HepG2 (cell line): ENCODE measurements around the gene OVOL2. TPM values are rescaled to one million over a fixed set of nuclear protein-coding genes. Genes with fewer than 3 reads are reported as not detected.

Experiments
- AKAP8 ChIP-seq: sonication (generic); formaldehyde crosslinking; IDR thresholded peaks from 2 replicates; pipeline ENCODE4 v1.5.1; 2020; ENCODE audit warnings: mild to moderate bottlenecking, missing genetic modification reagents
- KDM1A ChIP-seq: IDR thresholded peaks from 2 replicates; pipeline ENCODE4 v1.6.1; 2016; ENCODE audit warnings: missing compliant biosample characterization
- NFKBIZ ChIP-seq: IDR thresholded peaks from 2 replicates; pipeline ENCODE4 v1.6.1; 2018; ENCODE audit warnings: missing genetic modification reagents, missing compliant biosample characterization
- ZFX ChIP-seq: sonication (generic); formaldehyde crosslinking; IDR thresholded peaks from 2 replicates; pipeline ENCODE4 v1.4.0; 2020; ENCODE audit warnings: mild to moderate bottlenecking, low read depth, missing genetic modification reagents, moderate library complexity
- ZNF224 ChIP-seq: sonication (generic); formaldehyde crosslinking; IDR thresholded peaks from 2 replicates; pipeline ENCODE4 v1.5.0; 2020; ENCODE audit warnings: mild to moderate bottlenecking, missing genetic modification reagents
- polyA plus RNA-seq, 8 experiments: library from polyadenylated mRNA; depleted of rRNA in 3 of 8; stranded (reverse) in 7 of 8; unstranded in 1 of 8; fragments of >200 nt; fragmentation: Illumina TruSeq in 4 of 8; extraction: Trizol in 4 of 8; gene quantifications; 2 replicates each; pipeline versions ENCODE4 v1.2.1 to v1.2.3, GENCODE V29; 2011 to 2016; ENCODE audit warnings: low read depth in 4 of 8, missing spikeins in 1 of 8, mixed read lengths in 1 of 8; ENCODE audit not compliant: insufficient read depth in 1 of 8
- small RNA-seq, 3 experiments: library from RNA; depleted of rRNA; stranded (forward); fragments of <200 nt; gene quantifications; one replicate each; pipeline ENCODE3, GENCODE V24; 2012; ENCODE audit warnings: low read depth in 2 of 3, low replicate concordance in 1 of 3; ENCODE audit not compliant: insufficient read length in 3 of 3, insufficient read depth in 2 of 3
- total RNA-seq, 5 experiments: library from RNA; depleted of rRNA; stranded (reverse); fragments of >200 nt; fragmentation: Illumina TruSeq; extraction: Trizol; gene quantifications; 2 replicates each; pipeline ENCODE4 v1.2.3, GENCODE V29; 2016; ENCODE audit warnings: low read depth in 1 of 5
- TF ChIP-seq, protein P1 (sequence below), 2 experiments: IDR thresholded peaks; 2 replicates each; pipeline ENCODE4 v1.6.1; 2011 to 2012; ENCODE audit warnings: low read length in 2 of 2, borderline replicate concordance in 1 of 2, low read depth in 1 of 2, mild to moderate bottlenecking in 1 of 2, moderate library complexity in 1 of 2

Gene OVOL2
- total and polyA plus RNA-seq, 2 of the 13 experiments (the other 11 are each of a cell fraction or from before 2014, with no cell fraction given), result 0.20 to 0.31 TPM

DNA sequence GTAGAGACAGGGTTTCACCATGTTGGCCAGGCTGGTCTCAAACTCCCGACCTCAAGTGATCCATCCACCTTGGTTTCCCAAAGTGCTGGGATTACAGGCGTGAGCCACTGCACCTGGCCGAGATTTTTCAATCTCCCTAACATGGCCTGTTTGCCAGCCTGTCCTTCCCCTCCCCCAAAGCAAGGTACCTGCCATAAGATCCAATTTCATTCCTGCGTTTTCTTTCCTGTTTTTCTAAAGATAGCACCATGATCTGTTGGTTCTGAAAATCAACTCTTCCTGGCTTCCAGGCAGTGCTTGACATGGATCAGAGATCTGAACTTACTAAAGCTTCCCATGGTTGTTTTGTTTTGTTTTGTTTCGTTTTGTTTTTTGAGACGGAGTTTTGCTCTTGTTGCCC is 81.4 kb downstream of the OVOL2 start (continued):
- TF ChIP-seq ZNF224 (CRISPR knock-in tag) (0 out of 2 replicates have a peak, but pooled peaks have one; percentile 39), AKAP8 (no peak), NFKBIZ (CRISPR knock-in tag) (no peak), KDM1A (CRISPR knock-in tag) (no peak), ZFX (CRISPR knock-in tag) (no peak)
- TF ChIP-seq, protein P1, sequence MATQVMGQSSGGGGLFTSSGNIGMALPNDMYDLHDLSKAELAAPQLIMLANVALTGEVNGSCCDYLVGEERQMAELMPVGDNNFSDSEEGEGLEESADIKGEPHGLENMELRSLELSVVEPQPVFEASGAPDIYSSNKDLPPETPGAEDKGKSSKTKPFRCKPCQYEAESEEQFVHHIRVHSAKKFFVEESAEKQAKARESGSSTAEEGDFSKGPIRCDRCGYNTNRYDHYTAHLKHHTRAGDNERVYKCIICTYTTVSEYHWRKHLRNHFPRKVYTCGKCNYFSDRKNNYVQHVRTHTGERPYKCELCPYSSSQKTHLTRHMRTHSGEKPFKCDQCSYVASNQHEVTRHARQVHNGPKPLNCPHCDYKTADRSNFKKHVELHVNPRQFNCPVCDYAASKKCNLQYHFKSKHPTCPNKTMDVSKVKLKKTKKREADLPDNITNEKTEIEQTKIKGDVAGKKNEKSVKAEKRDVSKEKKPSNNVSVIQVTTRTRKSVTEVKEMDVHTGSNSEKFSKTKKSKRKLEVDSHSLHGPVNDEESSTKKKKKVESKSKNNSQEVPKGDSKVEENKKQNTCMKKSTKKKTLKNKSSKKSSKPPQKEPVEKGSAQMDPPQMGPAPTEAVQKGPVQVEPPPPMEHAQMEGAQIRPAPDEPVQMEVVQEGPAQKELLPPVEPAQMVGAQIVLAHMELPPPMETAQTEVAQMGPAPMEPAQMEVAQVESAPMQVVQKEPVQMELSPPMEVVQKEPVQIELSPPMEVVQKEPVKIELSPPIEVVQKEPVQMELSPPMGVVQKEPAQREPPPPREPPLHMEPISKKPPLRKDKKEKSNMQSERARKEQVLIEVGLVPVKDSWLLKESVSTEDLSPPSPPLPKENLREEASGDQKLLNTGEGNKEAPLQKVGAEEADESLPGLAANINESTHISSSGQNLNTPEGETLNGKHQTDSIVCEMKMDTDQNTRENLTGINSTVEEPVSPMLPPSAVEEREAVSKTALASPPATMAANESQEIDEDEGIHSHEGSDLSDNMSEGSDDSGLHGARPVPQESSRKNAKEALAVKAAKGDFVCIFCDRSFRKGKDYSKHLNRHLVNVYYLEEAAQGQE (IDR thresholded peaks at IDR 0.05; ENCODE audit: borderline replicate concordance in 1 of 2, low read depth in 1 of 2, low read length in 2 of 2), result no peak

Small RNAs within 50 kb of the gene (small RNA-seq; reads per million reads assigned to genes)
- gene RNU7-137P, result 0 reads per million in 3 experiments

Other genes starting within 250 kb of the OVOL2 start
- gene SNX5, start 89.1 kb downstream of the OVOL2 start, total RNA-seq (2016; rRNA removed; fragmentation: Illumina TruSeq; extraction: Trizol), result 1,040 and 1,306 TPM in 2 replicates
- gene SNX5, start 89.1 kb downstream of the OVOL2 start, polyA plus RNA-seq (2011; rRNA removed), result 448 and 664 TPM in 2 replicates
- gene MGME1, start 88.9 kb downstream of the OVOL2 start, total RNA-seq (2016; rRNA removed; fragmentation: Illumina TruSeq; extraction: Trizol), result 66.6 and 79.5 TPM in 2 replicates
- 24.8 and 36.7 TPM in 2 replicates for gene MGME1, start 88.9 kb downstream of the OVOL2 start, polyA plus RNA-seq (2011; rRNA removed)
- gene KAT14, start 79.9 kb upstream of the OVOL2 start, total RNA-seq (2016; rRNA removed; fragmentation: Illumina TruSeq; extraction: Trizol), result 15.1 and 15.7 TPM in 2 replicates
- gene KAT14, start 79.9 kb upstream of the OVOL2 start, polyA plus RNA-seq (2011; rRNA removed), result 5.1 and 5.2 TPM in 2 replicates
- gene PET117, start 79.9 kb upstream of the OVOL2 start, total RNA-seq (2016; rRNA removed; fragmentation: Illumina TruSeq; extraction: Trizol), result 48.2 and 52.3 TPM in 2 replicates
- 20.3 and 22.2 TPM in 2 replicates for gene PET117, start 79.9 kb upstream of the OVOL2 start, polyA plus RNA-seq (2011; rRNA removed)
- 25.9 and 26.7 TPM in 2 replicates for gene ZNF133, start 230.6 kb upstream of the OVOL2 start, total RNA-seq (2016; rRNA removed; fragmentation: Illumina TruSeq; extraction: Trizol)
- 23.5 and 27.2 TPM in 2 replicates for gene ZNF133, start 230.6 kb upstream of the OVOL2 start, polyA plus RNA-seq (2011; rRNA removed)